Mucosa of stomach (tissue), 1 donor: ENCODE results near the gene CX3CL1.

Source experiments
- H3K27me3 ChIP-seq: one replicate; pipeline ENCODE4 v1.7.0; 2013; ENCODE audit warnings: mild to moderate bottlenecking, low read length; ENCODE audit not compliant: control insufficient read depth, insufficient read depth
- H3K36me3 ChIP-seq: one replicate; pipeline ENCODE4 v1.7.0; 2013; ENCODE audit warnings: low read length; ENCODE audit not compliant: control insufficient read depth, insufficient read depth
- H3K4me1 ChIP-seq: one replicate; pipeline ENCODE4 v1.7.0; 2013; ENCODE audit warnings: mild to moderate bottlenecking, low read length; ENCODE audit not compliant: control insufficient read depth, insufficient read depth
- H3K4me3 ChIP-seq: one replicate; pipeline ENCODE4 v1.7.0; 2013; ENCODE audit warnings: low read length
- H3K9ac ChIP-seq: one replicate; pipeline ENCODE4 v1.7.0; 2013; ENCODE audit warnings: mild to moderate bottlenecking, low read length, moderate library complexity
- H3K9me3 ChIP-seq: one replicate; pipeline ENCODE4 v1.7.0; 2013; ENCODE audit warnings: mild to moderate bottlenecking, low read length, moderate library complexity; ENCODE audit not compliant: control insufficient read depth
- donor health status: Pancreatic carcinoma.

Gene CX3CL1

DNA sequence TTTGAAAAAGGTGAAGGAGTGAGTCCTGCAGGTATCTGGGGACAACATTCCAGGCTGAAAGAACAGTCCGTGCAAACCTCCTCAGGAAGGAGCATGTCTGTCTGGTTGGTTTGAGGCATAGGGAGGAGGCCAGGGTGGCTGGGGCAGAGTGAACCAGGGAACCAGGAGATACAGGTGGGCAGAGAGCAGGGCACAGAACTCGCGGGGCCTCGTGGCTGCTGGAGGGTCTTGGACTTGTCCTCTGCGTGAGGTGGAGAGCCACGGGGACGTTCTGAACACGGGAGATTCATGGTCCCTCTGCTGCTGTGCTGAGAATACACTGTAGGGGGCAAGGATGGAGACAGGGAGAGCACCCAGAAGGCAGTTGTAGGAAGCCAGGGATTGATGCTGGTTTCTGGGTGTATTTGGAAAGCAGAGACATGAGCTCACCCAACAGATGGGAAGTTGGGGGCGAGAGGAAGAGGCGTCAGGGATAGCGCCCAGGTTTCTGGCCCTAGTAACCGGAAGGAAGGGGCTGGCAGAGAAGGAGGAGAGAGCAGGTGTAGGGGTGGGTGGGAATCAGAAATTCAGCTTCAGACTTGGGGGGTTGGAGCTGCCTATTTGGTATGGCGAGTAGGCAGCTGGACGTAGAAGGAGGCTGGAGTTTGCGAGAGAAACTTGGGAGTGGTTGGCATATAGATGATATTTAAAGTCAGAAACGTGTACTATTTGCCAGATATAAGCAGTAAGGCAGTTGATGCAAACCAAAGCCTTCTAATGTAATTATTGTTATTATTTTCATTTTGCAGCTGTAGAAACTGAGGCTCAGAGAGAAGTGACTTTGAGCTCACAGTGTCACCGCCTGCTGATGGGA is 31.9 kb downstream of the CX3CL1 start, which contains the start of gene CCL17:
Gene CCL17, plus strand, starts transcription at position 803 of the 853 bp plus-strand sequence. CDS start 9,166 bp downstream, outside the sequence.
- Histone ChIP-seq H3K9ac (no peak within 1 kb of the TSS), H3K4me1 (no peaks in the 10 kb centered on the region), H3K36me3 (no peaks in the 10 kb centered on the region), H3K4me3 (no peak within 1 kb of the TSS), H3K9me3 (no peaks in the 10 kb centered on the region), H3K27me3 (no peaks in the 10 kb centered on the region)

DNA sequence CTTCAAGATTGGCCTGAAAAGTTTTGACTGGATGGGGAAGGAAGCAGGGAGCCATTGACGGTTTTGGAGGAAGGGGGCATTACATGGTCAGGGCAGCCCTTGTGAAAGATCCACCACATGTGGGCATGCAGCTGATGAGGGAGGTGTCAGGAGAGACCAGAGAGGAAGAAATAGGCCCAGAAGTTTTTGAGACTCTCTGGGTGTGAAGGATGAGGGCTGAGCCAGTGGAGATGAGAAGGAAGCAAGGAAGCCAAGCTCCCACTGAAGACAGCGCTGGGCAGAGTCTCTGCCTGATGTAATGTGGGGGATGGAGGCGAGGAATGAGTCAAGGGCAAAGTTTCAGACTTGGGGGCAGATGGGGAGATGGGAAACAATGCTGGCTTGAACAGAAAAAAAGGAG is 32.8 kb downstream of the CX3CL1 start:
- Histone ChIP-seq H3K4me1 (peaks cover 8% of the 10 kb centered on the region), H3K9me3 (no peaks in the 10 kb centered on the region), H3K36me3 (no peaks in the 10 kb centered on the region), H3K9ac (no peak overlapping the region), H3K4me3 (no peak overlapping the region), H3K27me3 (no peaks in the 10 kb centered on the region)

DNA sequence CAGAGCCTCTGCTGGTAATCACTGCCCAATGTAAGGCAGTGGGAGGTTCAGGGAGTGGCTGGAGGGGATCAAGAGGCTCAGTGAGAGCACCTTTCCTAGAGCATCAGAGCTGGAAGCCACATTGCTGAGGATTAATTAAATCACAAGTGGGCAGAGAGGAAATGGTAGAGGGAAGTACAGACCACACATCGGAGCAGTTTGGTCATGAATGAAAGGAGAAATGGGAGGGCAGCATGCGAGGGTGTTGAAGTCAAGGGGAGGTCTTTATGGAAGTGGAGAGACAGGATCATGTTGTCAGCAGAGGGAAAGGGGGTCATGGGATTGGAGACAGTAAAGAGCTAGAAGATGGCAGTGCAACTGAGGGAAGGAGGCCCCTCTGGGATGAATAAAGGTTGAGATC is 34.6 kb downstream of the CX3CL1 start:
- Histone ChIP-seq H3K27me3 (no peaks in the 10 kb centered on the region), H3K36me3 (no peaks in the 10 kb centered on the region), H3K9ac (no peak overlapping the region), H3K4me1 (peaks cover 8% of the 10 kb centered on the region), H3K9me3 (no peaks in the 10 kb centered on the region), H3K4me3 (no peak overlapping the region)

GRCh38 chr16:57407521-57408353 is 35.4 kb downstream of the CX3CL1 start:
- Histone ChIP-seq H3K27me3 (no peaks in the 10 kb centered on the region), H3K9me3 (no peaks in the 10 kb centered on the region), H3K4me1 (peaks cover 8% of the 10 kb centered on the region), H3K4me3 (no peak overlapping the region), H3K9ac (no peak overlapping the region), H3K36me3 (no peaks in the 10 kb centered on the region)

DNA sequence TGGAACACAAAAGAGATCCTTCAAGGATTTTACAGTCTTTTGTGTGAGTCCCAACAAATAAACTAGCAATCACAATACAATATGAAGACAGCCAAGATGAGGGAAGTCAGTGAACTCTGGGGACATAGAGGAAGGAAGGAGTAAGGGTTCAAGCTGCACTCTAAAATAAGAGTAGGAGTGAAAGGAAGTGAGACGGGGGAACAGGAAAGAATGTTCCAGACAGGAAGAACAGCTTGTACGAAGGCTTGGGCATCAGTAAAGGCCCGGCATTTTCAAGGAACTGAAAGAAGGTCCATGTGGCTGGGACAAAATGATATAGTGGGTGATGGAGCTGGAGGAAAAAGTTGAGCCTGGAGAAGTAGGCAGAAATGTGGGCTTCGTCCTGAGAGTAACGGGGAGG is 36.8 kb downstream of the CX3CL1 start:
- H3K9ac ChIP-seq: no peak overlapping the region
- peaks cover 2% of the 10 kb centered on the region for H3K27me3 ChIP-seq
- H3K4me3 ChIP-seq: no peak overlapping the region
- no peaks in the 10 kb centered on the region for H3K36me3 ChIP-seq
- peaks cover 8% of the 10 kb centered on the region for H3K4me1 ChIP-seq
- H3K9me3 ChIP-seq: no peaks in the 10 kb centered on the region

- Histone ChIP-seq H3K9me3 (no peaks in the 10 kb centered on the region), H3K27me3 (peaks cover 2% of the 10 kb centered on the region), H3K9ac (no peak overlapping the region), H3K36me3 (no peaks in the 10 kb centered on the region), H3K4me1 (peaks cover 8% of the 10 kb centered on the region), H3K4me3 (no peak overlapping the region)
These were observed 37.7 kb downstream of the CX3CL1 start for GRCh38 chr16:57409870-57410587.

GRCh38 chr16:57411362-57411976 is 39.2 kb downstream of the CX3CL1 start:
- H3K4me1 ChIP-seq: peaks cover 8% of the 10 kb centered on the region
- no peak overlapping the region for H3K4me3 ChIP-seq
- no peaks in the 10 kb centered on the region for H3K36me3 ChIP-seq
- H3K27me3 ChIP-seq: peaks cover 2% of the 10 kb centered on the region
- H3K9me3 ChIP-seq: no peaks in the 10 kb centered on the region
- no peak overlapping the region for H3K9ac ChIP-seq

DNA sequence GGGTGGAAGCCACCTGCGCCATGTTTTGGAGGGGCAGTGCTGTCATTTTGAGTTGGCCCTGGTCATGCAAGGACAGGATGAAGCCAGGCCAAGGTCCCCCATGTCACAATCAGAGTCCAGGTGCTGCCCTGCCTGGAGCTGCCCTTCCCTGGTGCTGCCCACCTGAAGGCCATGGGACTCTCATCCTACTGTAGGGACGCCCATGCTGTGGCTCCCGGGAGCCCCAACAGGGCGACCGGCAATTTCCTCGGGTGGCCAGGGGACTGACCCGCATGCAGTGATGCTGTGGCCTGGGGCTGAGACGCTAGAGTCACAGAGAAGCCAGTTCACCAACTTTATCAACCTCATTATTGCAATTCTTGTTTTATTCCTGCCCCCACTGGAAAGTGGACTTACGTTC is 40.3 kb downstream of the CX3CL1 start:
- peaks cover 19% of the 10 kb centered on the region for H3K4me1 ChIP-seq
- peaks cover 2% of the 10 kb centered on the region for H3K27me3 ChIP-seq
- H3K4me3 ChIP-seq: no peak overlapping the region
- H3K9ac ChIP-seq: no peak overlapping the region
- no peaks in the 10 kb centered on the region for H3K9me3 ChIP-seq
- H3K36me3 ChIP-seq: no peaks in the 10 kb centered on the region

DNA sequence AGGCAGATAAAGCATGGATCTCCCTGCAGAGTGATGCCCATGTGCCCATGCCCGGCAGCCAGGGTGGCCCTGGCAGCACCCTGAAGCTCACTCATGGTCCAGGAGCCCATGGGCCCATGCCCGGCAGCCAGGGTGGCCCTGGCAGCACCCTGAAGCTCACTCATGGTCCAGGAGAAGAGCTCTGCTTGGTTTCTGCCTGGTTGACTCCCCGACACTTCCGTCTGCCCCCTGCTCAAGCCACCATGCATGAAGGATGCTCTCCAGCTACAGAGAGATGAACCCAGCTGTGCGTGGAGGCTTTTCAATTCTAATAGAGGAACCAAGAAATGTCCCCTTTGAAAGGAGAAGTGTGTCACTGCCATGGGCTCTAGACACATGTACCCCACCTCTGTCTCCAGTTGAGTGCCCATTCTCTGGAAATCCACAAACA is 41.0 kb downstream of the CX3CL1 start:
- no peaks in the 10 kb centered on the region for H3K9me3 ChIP-seq
- H3K4me3 ChIP-seq: no peak overlapping the region
- H3K27me3 ChIP-seq: peaks cover 2% of the 10 kb centered on the region
- H3K4me1 ChIP-seq: peaks cover 25% of the 10 kb centered on the region
- H3K36me3 ChIP-seq: no peaks in the 10 kb centered on the region
- H3K9ac ChIP-seq: no peak overlapping the region

DNA sequence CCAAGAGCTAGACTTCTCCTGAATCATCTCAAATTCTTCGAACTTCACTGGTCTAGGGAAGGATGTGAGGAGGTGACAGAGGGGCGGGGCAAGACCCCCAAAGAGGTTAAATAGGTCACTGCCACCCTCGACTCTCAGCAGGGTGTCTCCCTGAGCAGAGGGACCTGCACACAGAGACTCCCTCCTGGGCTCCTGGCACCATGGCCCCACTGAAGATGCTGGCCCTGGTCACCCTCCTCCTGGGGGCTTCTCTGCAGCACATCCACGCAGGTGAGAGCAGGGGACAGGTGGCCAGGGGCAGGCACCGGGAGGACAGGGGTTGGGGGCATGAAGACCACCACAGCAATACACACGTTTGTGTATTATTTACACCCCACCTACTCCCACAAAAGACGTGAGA is 41.4 kb downstream of the CX3CL1 start:
- no peaks in the 10 kb centered on the region for H3K9me3 ChIP-seq
- peaks cover 2% of the 10 kb centered on the region for H3K27me3 ChIP-seq
- H3K9ac ChIP-seq: no peak overlapping the region
- no peaks in the 10 kb centered on the region for H3K36me3 ChIP-seq
- H3K4me3 ChIP-seq: no peak overlapping the region
- H3K4me1 ChIP-seq: peaks cover 28% of the 10 kb centered on the region

- H3K4me1 ChIP-seq: peaks cover 27% of the 10 kb centered on the region
- no peaks in the 10 kb centered on the region for H3K36me3 ChIP-seq
- no peak overlapping the region for H3K4me3 ChIP-seq
- H3K27me3 ChIP-seq: peaks cover 2% of the 10 kb centered on the region
- no peak overlapping the region for H3K9ac ChIP-seq
- H3K9me3 ChIP-seq: no peaks in the 10 kb centered on the region
These were observed 43.8 kb downstream of the CX3CL1 start for GRCh38 chr16:57416084-57416483.
